Mucosa of gallbladder (tissue), 1 donor: Measurements from ENCODE around the gene NBEA. TPM values are rescaled to one million over a fixed set of nuclear protein-coding genes. Genes with fewer than 3 reads are reported as not detected.

ENCODE experiments used
- DNase-seq: peaks from one replicate; pipeline ENCODE4 v3.0.0-alpha.2; 2020; ENCODE audit warnings: low spot score
- total RNA-seq: library from RNA; stranded (reverse); gene quantifications from one replicate; pipeline ENCODE4 v1.2.1, GENCODE V29; 2021
- donor health status: DM: no; HTN: no; CAD: no.

The NBEA gene
- total RNA-seq, 1 donor from 2014 or later = 15.0 TPM

DNA sequence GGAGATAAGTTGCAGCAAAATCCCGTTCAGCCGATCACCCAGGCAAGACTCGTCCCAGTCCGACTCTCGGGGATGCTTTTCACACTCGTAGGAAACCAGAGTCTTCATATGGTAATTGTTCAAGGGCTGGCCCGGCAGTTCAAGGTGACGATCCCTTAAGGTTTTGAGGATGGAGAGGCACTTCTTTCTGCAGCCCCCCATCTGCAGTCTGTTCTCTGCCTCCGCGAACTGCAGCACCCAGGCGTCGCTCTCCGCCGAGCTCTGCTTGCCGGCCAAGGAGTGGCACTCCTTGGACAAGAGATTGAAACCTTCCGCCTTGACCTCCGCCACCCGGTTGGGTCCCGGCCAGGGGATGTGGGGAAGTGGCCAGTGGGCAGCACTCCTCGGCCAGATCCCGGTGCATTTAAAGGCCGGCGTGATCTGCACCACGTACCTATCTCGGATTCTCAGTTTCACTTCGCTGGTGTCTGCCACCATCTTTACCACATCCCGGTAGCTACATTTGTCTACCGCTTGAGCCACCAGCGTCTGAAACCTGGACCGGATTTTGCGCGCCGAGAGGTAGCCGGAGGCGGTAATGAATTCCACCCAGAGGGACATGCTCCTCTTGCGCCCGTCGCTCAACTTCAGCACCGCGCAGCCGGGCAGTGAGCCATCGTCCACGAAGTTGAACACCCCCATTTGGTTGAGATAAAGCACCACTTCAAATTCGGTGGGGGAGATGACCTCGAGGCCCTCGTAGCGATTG, 533.3 kb downstream of the NBEA start:
- peak; percentile 11 for DNase-seq

DNA sequence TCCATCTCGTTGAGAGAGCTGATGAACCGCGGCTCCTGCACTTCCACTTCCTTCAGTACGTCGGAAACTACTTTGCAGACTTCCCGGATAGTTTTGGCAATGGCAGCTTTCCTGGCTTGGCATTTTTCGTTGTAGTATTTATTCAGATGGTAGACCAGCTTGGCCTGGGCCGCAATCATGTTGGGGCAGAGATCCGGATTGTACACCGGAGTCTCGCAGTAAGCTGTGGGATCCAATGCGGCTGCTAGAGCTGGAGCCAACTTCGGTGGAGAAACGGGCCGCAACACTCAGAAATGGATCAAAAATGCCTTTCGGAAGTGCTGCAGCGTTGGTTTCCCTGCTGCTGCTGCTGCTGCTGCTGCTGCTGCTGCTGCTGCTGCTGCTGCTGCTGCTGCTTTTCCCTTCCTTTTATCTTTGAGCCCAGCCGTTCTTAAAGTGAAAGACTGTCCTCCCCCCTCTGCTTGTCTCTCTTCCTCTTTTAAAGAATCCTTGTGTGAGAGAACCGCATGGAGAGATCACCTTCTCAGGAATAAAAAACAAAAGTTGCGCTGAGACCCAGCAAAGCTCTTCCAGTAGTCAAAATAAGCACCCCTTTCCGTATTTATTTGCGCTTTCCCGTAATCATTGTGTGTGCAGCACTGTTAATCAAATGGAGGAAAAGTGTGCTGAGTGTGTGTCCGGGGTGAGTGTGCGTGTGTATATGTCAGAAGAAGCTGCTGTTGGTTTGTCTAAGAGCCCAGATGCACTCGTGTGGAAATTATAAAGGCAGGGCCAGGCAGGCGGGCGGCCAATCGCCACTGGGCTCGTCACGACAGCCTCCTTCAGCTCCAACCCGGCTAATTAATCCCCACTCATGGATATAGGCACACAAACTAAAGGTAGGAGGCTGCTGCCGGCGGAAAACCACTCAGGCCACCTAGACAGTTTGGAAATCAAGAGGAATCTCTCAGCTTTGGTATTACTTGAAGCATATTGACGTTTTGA, 534.2 kb downstream of the NBEA start, which contains the start of gene MAB21L1:
Gene MAB21L1, minus strand, starts transcription at position 730 of the 984 bp plus-strand sequence. Its CDS starts 551 bp downstream, at position 179.
- DNase-seq = no peak

DNA sequence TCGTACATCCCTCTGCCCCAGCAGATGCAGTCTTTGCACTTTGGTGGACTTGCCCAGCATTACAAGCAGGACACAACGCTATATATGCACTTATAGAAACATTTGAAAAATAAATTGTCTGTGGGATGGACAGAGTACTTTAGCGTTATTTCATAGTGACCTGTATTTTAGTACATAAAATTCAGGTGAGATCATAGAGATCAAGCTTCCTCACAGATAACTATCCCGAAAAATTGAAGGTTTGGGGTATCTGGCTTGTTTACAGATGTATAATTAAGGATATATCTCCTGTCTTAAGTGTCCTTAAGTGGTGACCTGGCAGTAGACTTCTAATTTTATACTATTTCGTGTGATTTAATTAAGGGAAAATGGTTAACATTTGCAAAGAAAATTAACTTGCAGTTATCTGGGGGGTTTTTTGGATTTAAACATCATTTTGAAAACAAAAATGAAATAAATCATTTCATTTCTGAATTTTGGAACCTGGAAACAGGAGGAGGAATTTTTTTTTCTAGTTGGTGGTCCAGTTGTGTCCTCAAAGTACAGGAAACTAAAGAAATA, 535.4 kb downstream of the NBEA start:
- no peak for DNase-seq

DNA sequence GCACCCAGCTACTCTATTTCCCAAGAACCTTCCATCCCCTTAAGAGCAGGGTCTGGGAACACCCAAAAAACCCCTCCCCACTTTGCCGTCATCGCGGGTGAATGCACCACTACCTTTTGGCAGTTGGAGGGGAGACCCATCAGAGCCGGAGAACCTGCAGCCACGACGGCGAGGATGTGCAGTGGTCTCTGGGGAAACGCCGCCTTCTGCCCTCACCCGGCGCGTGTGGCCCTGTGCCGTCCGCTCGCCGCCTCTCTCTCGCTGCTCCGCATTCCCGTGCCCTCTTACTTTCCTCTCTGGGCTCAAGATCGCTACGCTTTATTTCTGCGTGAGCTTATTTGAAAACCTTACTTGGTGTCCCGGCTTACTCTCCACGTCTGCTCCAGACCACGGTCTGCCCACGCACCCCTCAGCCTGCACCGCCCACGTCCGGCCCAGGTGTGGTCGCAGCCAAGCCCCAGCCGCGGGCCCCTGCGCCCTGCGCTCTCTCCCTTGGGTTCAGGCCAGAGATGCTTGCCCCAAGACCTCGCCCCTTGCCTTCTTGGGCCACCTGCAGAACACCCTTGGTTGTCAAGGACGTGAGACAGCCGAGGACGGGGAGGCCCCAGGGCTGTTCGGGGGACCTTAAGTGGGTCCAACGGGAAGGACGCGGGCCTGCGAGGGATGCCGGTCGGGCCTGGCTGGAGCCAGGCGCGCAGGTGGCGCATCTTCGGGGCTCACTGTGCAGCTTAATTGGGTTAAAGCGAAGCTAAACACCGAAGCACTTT, 536.4 kb downstream of the NBEA start:
- DNase-seq = no peak

DNA sequence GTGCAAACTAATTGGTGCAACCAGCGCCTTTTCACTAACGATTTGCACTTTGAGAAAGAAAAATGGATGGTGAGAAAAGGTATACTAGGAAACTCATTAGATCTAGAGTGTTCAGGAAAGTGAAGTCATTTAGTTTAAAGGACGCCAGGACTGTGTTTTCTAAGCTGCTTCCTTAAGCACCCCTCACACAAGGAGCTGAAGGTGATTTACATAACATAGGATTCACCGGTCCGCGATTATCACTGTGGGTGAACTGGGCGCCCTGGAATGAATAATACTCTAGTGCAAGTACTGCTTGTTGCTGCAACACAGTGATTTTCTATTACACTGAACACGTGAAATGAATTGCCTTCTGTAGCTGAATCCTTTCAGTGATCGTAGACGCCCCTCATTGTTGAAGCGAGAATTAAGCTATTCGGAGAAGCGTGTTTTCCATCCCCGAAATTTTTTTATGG, 537.0 kb downstream of the NBEA start:
- no peak for DNase-seq

DNA sequence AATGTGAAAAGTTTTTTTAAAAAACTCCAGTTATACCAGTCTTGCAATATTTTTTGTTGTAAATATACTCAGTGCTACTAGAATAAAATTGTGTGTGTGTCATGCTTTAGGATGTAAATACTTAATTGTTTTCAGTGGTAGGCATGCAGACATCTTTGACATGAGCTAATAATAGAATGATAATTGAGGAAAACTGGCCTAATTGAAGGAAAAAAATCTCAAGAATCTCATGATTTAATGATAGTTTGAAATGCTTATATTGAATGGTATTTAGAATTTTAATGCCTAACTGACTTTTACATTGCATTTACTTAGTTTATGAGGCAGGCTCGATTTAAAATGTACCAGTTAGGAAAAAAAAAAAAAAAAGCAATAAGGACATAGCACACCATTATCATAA, 537.6 kb downstream of the NBEA start:
- no peak for DNase-seq

DNA sequence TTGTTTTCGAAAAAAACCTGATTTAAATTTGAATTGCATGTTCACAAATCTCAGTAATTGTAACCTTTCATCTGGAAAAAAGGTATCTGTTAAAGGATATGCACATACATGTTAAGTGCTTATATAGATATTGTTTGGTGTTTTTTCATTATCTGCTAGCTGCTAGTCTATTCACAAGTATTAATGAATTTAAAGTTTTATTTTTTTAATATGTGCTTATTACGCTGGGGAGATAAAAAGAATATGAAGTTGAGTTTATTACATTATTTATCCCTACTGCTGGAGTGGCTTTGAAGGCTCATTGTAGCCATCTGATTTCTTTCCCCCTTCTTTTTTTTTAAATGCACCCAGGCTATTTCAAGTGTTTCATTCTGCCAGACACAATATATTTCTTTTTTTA, 538.3 kb downstream of the NBEA start:
- no peak for DNase-seq

DNA sequence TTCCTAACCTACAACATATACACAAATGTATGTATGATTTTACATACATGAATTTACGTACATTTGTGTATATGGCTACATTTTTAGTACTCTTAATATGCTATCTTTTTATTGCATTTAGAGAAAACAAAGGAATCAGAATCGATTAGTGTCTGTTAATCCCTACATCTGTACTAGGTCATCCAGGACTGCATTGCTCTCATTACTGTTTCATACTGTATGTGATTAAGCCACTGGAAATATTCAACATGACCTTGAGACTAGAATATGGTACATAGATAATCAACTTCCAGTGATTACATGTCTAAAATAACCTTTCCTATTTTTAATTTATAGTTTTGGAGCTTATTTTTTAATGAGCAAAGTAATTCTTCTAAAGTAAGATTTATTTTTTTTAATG, 539.7 kb downstream of the NBEA start:
- DNase-seq = no peak

DNA sequence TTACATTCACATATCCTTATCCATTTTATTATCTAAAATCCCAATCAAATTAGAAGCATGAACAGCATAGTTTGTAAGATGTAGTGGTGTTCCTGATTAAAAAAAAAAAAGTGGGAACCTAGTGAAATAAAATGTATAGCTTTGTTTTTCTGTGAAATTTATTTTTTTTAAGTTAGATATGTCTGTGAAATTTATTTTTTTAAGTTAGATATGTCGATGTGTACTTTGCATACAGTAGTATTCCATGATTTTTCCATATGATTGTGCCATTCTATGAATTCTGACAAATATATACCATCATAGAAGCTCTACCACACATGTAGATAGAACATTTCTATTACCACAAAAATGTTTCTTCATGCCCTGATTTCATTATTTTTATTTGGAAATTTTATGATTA, 540.5 kb downstream of the NBEA start:
- no peak for DNase-seq

DNA sequence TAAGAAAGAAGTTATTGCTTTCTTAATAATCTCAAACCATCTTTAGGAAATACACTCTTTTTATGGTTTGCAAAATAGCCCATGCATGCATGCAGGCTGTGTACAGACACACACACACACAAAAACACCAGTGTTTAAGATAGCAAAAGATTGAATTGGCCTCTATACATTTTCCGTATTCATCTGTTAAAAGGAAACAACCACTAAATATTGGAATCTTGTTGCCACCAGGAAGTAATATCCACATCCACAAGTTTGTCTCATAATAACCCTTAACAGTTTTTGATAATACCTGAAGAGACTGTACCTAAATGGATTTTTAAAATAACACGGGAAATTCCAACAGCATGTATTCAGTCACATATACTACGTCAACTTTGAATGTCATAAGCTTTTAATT, 541.7 kb downstream of the NBEA start:
- DNase-seq = no peak

DNA sequence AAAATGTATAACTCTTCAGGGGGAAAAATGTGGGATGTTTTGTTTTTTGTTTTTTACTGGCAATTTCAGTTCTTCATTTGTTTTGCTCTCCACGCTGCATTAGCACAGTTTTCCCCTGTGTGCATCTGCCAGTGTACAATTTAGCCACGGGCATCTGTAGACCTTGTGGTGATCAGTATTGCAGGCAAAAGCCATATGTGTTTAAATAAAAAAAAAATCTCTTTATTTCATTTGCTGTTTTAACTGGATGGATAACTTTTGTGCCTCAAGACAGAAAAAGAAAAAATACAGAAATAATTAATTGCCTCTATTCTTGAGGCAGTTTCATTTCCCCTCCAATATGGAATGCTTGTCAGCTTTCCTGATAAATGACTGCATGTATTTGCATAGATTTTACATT, 542.3 kb downstream of the NBEA start:
- no peak for DNase-seq

DNA sequence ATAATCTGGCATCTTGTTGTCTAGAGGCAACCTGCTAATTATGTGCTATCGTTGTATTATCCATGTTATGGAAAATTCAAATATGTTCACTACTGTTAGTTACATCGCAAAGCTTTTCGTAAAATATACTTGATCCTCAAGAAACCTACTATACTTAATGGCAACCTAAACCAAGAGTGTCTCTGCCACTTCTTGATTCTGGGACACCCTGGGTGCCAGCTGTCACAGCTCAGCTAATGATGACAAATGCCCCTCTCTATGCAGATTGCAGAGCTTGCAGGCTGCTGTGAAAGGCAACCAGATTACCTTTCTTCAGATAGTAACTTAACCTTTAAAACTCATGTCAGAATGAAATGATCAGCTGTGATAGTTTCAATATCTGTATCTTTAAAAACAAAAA, 543.4 kb downstream of the NBEA start:
- no peak for DNase-seq

DNA sequence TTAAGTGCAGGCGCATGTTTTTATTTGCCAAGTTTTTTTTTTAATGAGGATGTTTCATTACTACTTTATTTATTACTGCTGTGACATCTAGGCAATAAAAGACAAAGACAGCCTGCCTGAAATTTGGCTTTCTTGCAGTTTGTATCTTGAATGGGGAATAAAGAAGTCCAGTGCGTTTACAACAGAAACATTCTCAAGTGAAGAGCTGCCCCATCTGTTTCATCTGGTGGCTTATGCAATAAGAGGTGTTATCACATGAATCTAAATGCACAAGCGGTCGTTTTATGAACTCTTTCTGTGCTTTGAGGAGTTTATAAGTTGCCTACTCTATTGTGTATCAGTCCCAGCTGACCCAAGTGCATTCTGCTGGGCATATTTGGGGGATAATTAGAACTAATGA, 547.0 kb downstream of the NBEA start:
- no peak for DNase-seq

DNA sequence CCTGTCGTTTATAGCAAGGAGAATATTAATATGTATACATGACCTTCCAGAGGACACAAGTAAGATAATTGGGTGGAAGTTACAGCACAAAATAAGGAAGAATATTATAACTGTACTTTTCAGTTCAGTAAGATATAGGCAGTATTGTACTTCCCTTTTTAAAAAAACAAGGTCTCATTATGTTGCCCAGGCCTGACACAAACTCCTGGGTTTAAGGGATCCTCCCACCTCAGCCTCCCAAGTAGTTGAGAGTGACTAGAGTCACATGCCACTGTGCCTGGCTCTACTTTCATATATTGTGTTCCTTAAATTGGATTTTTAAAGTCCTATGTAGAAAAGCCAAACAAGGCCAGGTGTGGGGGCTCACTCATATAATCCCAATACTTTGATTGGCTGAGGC, 553.9 kb downstream of the NBEA start:
- no peak for DNase-seq

DNA sequence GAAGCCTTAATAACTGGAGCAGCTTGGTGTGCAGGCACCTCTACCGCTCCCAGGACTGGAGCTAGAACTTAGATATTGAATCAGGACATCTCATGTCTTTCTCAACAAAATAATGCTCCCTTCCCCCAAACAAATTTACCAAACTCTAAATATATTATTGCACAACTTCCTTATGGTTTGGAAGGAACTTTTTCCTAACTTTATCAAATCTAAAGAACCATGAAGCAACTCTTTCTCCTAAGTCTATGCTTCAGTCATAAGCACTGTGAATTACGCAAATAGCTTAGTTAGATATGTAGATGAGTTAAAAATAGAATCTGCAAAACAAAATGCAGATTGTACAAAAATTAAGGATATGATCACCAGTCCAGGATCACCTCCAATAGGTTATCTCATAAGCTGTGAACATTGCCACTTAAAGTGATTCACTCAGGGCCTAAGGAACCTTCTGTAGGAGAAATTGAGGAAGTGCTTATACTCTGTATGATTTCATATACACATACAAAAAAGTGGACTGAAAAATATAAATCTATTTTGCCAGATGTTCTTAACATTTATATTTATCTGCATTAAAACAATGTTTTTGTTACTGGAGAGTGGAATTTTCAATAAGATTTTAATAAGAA, 554.8 kb downstream of the NBEA start:
- no peak for DNase-seq

DNA sequence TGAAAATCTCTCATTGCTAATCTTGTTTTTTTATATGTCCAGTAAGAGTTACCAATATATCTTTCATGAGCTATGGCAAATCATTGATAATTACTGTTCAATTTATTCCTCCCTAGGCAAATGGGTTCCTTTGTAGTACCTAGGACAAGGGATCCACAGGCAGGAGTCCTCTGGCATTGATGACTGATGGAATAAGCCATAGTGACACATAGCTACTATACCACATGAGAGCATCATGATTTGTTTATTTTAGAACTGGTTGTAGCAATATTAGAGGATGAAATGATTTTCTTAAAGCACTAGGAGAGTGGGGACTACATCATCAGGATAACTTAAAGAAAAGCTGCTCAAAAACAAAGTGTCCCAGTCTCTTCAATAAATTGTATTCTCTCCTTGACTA, 556.2 kb downstream of the NBEA start:
- DNase-seq = no peak

DNA sequence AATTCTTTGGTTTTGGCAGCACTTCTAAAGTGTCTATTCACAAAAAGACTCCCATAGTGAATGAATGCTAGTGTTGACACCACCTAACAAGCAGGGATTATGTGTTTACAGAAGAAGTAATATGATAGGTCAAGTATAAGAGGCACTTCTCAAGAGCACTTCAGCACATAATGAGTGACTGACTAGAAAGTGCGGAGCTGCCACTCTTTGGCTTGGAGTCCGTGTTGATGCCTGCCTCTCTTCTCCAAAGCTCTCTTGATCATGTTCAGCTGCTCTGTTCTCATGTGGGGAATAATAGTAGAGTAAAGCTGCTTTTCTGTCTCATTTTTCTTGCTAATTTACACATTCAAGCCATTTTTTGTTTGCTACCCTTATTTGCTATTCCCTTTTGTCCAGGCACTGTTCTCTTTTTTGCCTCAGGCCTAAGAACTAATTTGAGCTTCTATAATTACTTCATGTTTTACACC, 557.2 kb downstream of the NBEA start:
- DNase-seq = no peak

DNA sequence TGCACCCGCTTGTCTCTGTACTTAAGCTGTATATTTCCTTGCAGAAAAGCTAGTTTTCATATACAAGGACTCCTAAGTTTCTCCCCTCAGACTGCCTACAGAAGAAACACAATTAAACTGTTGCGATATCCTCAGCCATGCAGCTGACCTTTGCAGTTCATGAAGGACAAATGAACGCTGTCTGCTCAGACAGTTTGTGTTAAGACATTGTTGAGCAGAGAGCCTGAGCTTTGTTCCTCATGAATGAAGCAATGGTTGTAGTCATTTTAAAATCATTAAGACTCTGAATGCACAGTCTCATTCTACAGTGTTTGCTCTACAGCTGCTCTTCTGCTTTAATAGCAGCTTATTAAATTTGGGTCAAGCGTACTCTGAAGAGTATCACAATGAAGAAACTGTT, 557.6 kb downstream of the NBEA start:
- no peak for DNase-seq

DNA sequence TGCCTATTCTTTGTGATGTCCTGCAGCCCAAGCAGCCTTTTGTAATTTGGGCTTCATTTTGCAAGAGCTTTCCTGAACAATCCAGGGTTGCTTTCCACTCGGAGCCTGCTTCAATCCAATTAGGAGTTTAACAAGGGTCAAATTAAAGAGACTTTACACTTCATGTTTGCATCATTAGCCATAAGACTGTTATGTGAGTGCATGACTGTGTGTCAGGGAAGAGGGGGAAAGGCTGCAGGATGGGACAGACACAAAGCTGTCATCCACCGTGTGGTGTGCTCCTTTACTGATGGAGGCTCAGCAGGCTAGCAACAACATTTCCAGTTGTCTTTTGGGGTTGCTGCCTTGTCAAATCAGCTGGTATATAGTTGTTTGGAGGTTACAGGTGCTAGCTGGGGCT, 558.1 kb downstream of the NBEA start:
- no peak for DNase-seq

DNA sequence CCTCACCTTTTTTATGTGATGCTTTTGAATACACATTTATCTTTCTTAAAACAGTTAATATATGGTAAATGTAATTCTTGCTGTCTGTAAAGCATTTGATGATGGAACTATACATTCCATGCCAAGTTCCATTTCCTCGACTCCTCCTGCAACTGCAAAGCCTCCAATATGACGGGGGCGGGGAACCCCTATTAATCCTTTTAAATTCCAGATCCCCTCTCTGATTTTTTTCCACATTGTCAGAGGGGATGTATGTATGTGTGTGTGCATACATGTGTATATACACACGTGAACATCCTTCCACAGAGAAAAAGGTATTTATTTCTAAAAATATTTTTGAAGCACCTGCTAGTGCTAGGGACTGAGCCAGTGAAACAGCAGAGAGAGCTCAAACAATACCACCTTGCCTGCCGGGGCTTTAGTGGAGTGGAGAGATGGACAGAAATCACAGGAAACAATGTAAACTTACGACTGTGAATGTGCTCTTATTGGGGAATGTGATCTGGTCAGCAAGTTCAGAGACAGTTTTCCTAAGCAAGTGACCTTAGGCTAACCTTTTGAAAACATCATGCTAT, 559.7 kb downstream of the NBEA start:
- no peak for DNase-seq

DNA sequence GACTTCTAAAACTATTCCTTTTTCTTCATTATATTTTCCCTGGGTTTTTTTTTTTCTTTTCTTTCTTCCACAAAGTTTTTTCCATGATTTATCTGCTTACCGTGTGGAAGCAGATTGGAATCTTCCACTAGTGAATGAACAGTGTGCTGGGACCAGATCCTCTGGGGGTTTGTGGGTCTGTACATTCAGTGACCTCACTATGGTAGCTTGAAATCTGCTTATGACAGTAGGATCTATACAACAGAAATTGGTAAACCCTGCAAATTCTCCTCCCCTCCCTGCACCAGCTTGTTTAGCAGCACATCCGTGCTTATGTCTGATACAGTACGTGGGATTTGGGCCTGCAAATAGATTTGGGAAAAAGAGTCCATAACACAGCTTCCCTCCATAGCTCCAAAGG, 560.4 kb downstream of the NBEA start:
- no peak for DNase-seq
